Adrenal gland (tissue), 5 donors: Measurements from ENCODE around the gene APOC3.

Experiments used
- POLR2A ChIP-seq, 2 donors: fragments of 450-650 bp; IDR thresholded peaks; one replicate each; pipeline ENCODE4 v1.6.1; 2017; ENCODE audit warnings: antibody characterized with exemption in 2 of 2, mild to moderate bottlenecking in 2 of 2, moderate library complexity in 1 of 2
- TF ChIP-seq, protein P1 (sequence below), 6 experiments: fragments of 450-650 bp in 4 of 6; fragments of 200-600 bp in 2 of 6; sonication (generic) in 1 of 6; IDR thresholded peaks; 1 replicate in 5 of 6; 2 replicates in 1 of 6; pipeline versions ENCODE4 v1.5.1 to v1.8.0; 2016 to 2021; ENCODE audit warnings: antibody characterized with exemption in 6 of 6, mild to moderate bottlenecking in 2 of 6, moderate library complexity in 1 of 6
- donor health status: DM: no; HTN: no; CAD: no.

- TF ChIP-seq, protein P1, sequence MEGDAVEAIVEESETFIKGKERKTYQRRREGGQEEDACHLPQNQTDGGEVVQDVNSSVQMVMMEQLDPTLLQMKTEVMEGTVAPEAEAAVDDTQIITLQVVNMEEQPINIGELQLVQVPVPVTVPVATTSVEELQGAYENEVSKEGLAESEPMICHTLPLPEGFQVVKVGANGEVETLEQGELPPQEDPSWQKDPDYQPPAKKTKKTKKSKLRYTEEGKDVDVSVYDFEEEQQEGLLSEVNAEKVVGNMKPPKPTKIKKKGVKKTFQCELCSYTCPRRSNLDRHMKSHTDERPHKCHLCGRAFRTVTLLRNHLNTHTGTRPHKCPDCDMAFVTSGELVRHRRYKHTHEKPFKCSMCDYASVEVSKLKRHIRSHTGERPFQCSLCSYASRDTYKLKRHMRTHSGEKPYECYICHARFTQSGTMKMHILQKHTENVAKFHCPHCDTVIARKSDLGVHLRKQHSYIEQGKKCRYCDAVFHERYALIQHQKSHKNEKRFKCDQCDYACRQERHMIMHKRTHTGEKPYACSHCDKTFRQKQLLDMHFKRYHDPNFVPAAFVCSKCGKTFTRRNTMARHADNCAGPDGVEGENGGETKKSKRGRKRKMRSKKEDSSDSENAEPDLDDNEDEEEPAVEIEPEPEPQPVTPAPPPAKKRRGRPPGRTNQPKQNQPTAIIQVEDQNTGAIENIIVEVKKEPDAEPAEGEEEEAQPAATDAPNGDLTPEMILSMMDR (IDR thresholded peaks at IDR 0.05): no peak
- TF ChIP-seq POLR2A (IDR thresholded peaks at IDR 0.05): no peak
Observed at GRCh38 chr11:116836632-116836991, 6.9 kb downstream of the APOC3 start.
